ENCODE data around the gene EIF2S3.
"Not testable (repeated sequence)": the region's sequence is repeated elsewhere in the genome, so short reads cannot be mapped to it uniquely, and the experiment has no call there.

EIF2S3 gene

GRCh38 chrX:24050522-24051318 is 4.0 kb upstream of the EIF2S3 start:
- DNase-seq: not testable (repeated sequence)

GRCh38 chrX:24055043-24055356 is 244 bp downstream of the EIF2S3 start:
- no peak for DNase-seq

- DNase-seq: no peak
Observed at GRCh38 chrX:24063488-24063887, 8.7 kb downstream of the EIF2S3 start.

- DNase-seq: no peak
Observed at GRCh38 chrX:24069877-24070276, 15.1 kb downstream of the EIF2S3 start.

GRCh38 chrX:24079411-24079810 is 24.7 kb downstream of the EIF2S3 start:
- DNase-seq: no peak

GRCh38 chrX:24080245-24080644 is 25.5 kb downstream of the EIF2S3 start:
- DNase-seq: not testable (repeated sequence)

- no peak for DNase-seq
Observed at GRCh38 chrX:24080704-24081103, 25.9 kb downstream of the EIF2S3 start.

- DNase-seq: peak; percentile 59
Observed at GRCh38 chrX:24081661-24082154, 27.0 kb downstream of the EIF2S3 start.

- no peak for DNase-seq
Observed at GRCh38 chrX:24082447-24082846, 27.7 kb downstream of the EIF2S3 start.

- no peak for DNase-seq
Observed at GRCh38 chrX:24085101-24085500, 30.3 kb downstream of the EIF2S3 start.

- DNase-seq: no peak
Observed at GRCh38 chrX:24090300-24091200, 35.8 kb downstream of the EIF2S3 start.

- DNase-seq: no peak
Observed at GRCh38 chrX:24093746-24094145, 39.0 kb downstream of the EIF2S3 start.

GRCh38 chrX:24097741-24098260 is 43.0 kb downstream of the EIF2S3 start:
- no peak for DNase-seq

- no peak for DNase-seq
Observed at GRCh38 chrX:24098932-24099331, 44.2 kb downstream of the EIF2S3 start.

- no peak for DNase-seq
Observed at GRCh38 chrX:24099394-24099793, 44.6 kb downstream of the EIF2S3 start.

- DNase-seq: peak; percentile 23
Observed at GRCh38 chrX:24100713-24101112, 46.0 kb downstream of the EIF2S3 start.

- DNase-seq: no peak
Observed at GRCh38 chrX:24110069-24110468, 55.3 kb downstream of the EIF2S3 start.

GRCh38 chrX:24113181-24113580 is 58.4 kb downstream of the EIF2S3 start:
- peak; percentile 23 for DNase-seq

- peak; percentile 60 for DNase-seq
Observed at GRCh38 chrX:24117258-24117657, 62.5 kb downstream of the EIF2S3 start.

GRCh38 chrX:24124244-24124799 is 69.6 kb downstream of the EIF2S3 start:
- DNase-seq: no peak

GRCh38 chrX:24125028-24125612 is 70.4 kb downstream of the EIF2S3 start:
- DNase-seq: no peak

Measured in fibroblast of skin of back (primary cell).